Measurements from ENCODE around the gene DEDD2.

The DEDD2 gene

DNA sequence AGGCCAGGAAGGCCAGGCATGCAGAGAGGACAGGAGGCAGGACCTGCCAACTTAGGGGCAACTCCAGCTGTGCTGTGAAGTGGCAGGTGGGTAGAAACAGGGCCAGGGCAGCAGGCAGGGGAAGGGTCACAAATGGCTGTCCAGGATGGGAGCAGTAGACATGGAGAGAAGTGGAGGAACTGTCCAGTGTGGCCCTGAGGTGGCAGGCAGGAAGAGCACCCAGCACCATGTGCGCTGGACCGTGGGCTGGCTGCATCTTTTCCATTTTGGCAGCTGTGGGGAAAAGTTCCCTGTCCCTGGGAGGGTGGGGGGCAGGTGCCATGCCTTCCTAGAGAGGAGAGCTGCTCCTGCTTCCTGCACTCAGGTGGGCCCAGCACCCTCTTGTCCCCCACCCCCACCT, 13.8 kb downstream of the DEDD2 start:
- no peaks in the 10 kb centered on the region for H3K27me3 ChIP-seq (replicated peaks)
- no peak overlapping the region for H3K4me3 ChIP-seq (ENCODE audit: low read depth, low read length)
- DNase-seq, result no peak
- peaks cover 54% of the 10 kb centered on the region for H3K36me3 ChIP-seq (replicated peaks)
- no peak overlapping the region for H3K27ac ChIP-seq
- in situ Hi-C loops (cut with HindIII; ENCODE audit: low pct_ligation_motif_present, low sequenced_read_pairs), result no loop called here
- no peak for TF ChIP-seq CTCF (IDR thresholded peaks at IDR 0.05; ENCODE audit: low read depth, low read length, missing control alignments)

- H3K36me3 ChIP-seq (replicated peaks), result peaks cover 63% of the 10 kb centered on the region
- in situ Hi-C loops (cut with HindIII; ENCODE audit: low pct_ligation_motif_present, low sequenced_read_pairs), result no loop called here
Observed at GRCh38 chr19:42202290-42202880, 15.1 kb downstream of the DEDD2 start.

GRCh38 chr19:42201489-42202289, 15.8 kb downstream of the DEDD2 start:
- DNase-seq, result no peak
- Histone ChIP-seq H3K27me3 (replicated peaks) (no peaks in the 10 kb centered on the region), H3K36me3 (replicated peaks) (peaks cover 68% of the 10 kb centered on the region), H3K4me3 (ENCODE audit: low read depth, low read length) (no peak overlapping the region), H3K27ac (no peak overlapping the region)
- TF ChIP-seq CTCF (IDR thresholded peaks at IDR 0.05; ENCODE audit: low read depth, low read length, missing control alignments), result no peak
- in situ Hi-C loops (cut with HindIII; ENCODE audit: low pct_ligation_motif_present, low sequenced_read_pairs), result no loop called here

More at GRCh38 chr19:42202290-42202880, 15.1 kb downstream of the DEDD2 start:
- no peaks in the 10 kb centered on the region for H3K27me3 ChIP-seq (replicated peaks)
- H3K27ac ChIP-seq, result no peak overlapping the region
- no peak for TF ChIP-seq CTCF (IDR thresholded peaks at IDR 0.05; ENCODE audit: low read depth, low read length, missing control alignments)
- no peak overlapping the region for H3K4me3 ChIP-seq (ENCODE audit: low read depth, low read length)
- no peak for DNase-seq

- in situ Hi-C loops (cut with HindIII; ENCODE audit: low pct_ligation_motif_present, low sequenced_read_pairs), result no loop called here
- peaks cover 63% of the 10 kb centered on the region for H3K36me3 ChIP-seq (replicated peaks)
- no peak overlapping the region for H3K27ac ChIP-seq
- TF ChIP-seq CTCF (IDR thresholded peaks at IDR 0.05; ENCODE audit: low read depth, low read length, missing control alignments), result no peak
- DNase-seq, result no peak
- no peak overlapping the region for H3K4me3 ChIP-seq (ENCODE audit: low read depth, low read length)
- H3K27me3 ChIP-seq (replicated peaks), result no peaks in the 10 kb centered on the region
Observed at GRCh38 chr19:42200116-42200715, 17.3 kb downstream of the DEDD2 start.

GRCh38 chr19:42199440-42200115, 17.9 kb downstream of the DEDD2 start:
- peaks cover 58% of the 10 kb centered on the region for H3K36me3 ChIP-seq (replicated peaks)
- in situ Hi-C loops (cut with HindIII; ENCODE audit: low pct_ligation_motif_present, low sequenced_read_pairs), result no loop called here
- no peak overlapping the region for H3K4me3 ChIP-seq (ENCODE audit: low read depth, low read length)
- no peak for TF ChIP-seq CTCF (IDR thresholded peaks at IDR 0.05; ENCODE audit: low read depth, low read length, missing control alignments)
- H3K27ac ChIP-seq, result no peak overlapping the region
- no peak for DNase-seq
- no peaks in the 10 kb centered on the region for H3K27me3 ChIP-seq (replicated peaks)
